Measurements from ENCODE around the gene FOXA2. TPM values are rescaled to one million over a fixed set of nuclear protein-coding genes. Genes with fewer than 3 reads are reported as not detected.
"Not testable (repeated sequence)": the region's sequence is repeated elsewhere in the genome, so short reads cannot be mapped to it uniquely, and the experiment has no call there.

Gene FOXA2
- total RNA-seq, 2 experiments from 2014 or later = not detected

GRCh38 chr20:22601361-22602141, 17.2 kb upstream of the FOXA2 start:
- H3K4me3 Mint-ChIP-seq = no peak overlapping the region
- no peaks in the 10 kb centered on the region for H3K4me1 Mint-ChIP-seq (ENCODE audit: low read depth)
- POLR2A ChIA-PET = no interaction called here
- H3K27ac Mint-ChIP-seq = no peak overlapping the region
- DNase-seq = no peak
- ATAC-seq = no peak
- H3K36me3 Mint-ChIP-seq (ENCODE audit: low read depth) = no peaks in the 10 kb centered on the region
- intact Hi-C loops (cut with micrococcal nuclease) = no loop called here
- CTCF ChIA-PET = no interaction called here
- TF ChIP-seq CTCF (IDR thresholded peaks at IDR 0.05) = no peak
- H3K9me3 Mint-ChIP-seq = no peaks in the 10 kb centered on the region
- no peaks in the 10 kb centered on the region for H3K27me3 Mint-ChIP-seq

GRCh38 chr20:22599258-22599657, 14.9 kb upstream of the FOXA2 start:
- H3K27me3 Mint-ChIP-seq; ATAC-seq; H3K9me3 Mint-ChIP-seq; H3K36me3 Mint-ChIP-seq (ENCODE audit: low read depth); H3K27ac Mint-ChIP-seq; intact Hi-C loops (cut with micrococcal nuclease); H3K4me1 Mint-ChIP-seq (ENCODE audit: low read depth); DNase-seq; POLR2A ChIA-PET; H3K4me3 Mint-ChIP-seq: not testable (repeated sequence)
- CTCF ChIA-PET = interaction anchor here (0.6 kb wide), 1 partner anchor 11 kb away, joined by 3 read pairs; no protein-coding TSS in a partner anchor

GRCh38 chr20:22597303-22597702, 12.9 kb upstream of the FOXA2 start:
- H3K4me1 Mint-ChIP-seq (ENCODE audit: low read depth) = no peaks in the 10 kb centered on the region
- no peak for ATAC-seq
- no peaks in the 10 kb centered on the region for H3K36me3 Mint-ChIP-seq (ENCODE audit: low read depth)
- DNase-seq = no peak
- no peak for TF ChIP-seq CTCF (IDR thresholded peaks at IDR 0.05)
- H3K4me3 Mint-ChIP-seq = no peak overlapping the region
- H3K27ac Mint-ChIP-seq = no peak overlapping the region
- CTCF ChIA-PET = no interaction called here
- POLR2A ChIA-PET = no interaction called here
- intact Hi-C loops (cut with micrococcal nuclease) = no loop called here
- H3K9me3 Mint-ChIP-seq = no peaks in the 10 kb centered on the region
- peaks cover 2% of the 10 kb centered on the region for H3K27me3 Mint-ChIP-seq

GRCh38 chr20:22590662-22591061, 6.3 kb upstream of the FOXA2 start:
- intact Hi-C loops (cut with micrococcal nuclease) = no loop called here
- no peak overlapping the region for H3K4me3 Mint-ChIP-seq
- no peaks in the 10 kb centered on the region for H3K36me3 Mint-ChIP-seq (ENCODE audit: low read depth)
- H3K4me1 Mint-ChIP-seq (ENCODE audit: low read depth) = no peaks in the 10 kb centered on the region
- H3K9me3 Mint-ChIP-seq = peaks cover 1% of the 10 kb centered on the region
- H3K27me3 Mint-ChIP-seq = peaks cover 33% of the 10 kb centered on the region
- POLR2A ChIA-PET = no interaction called here
- TF ChIP-seq CTCF (IDR thresholded peaks at IDR 0.05) = no peak
- H3K27ac Mint-ChIP-seq = no peak overlapping the region
- no peak for DNase-seq
- CTCF ChIA-PET = interaction anchor here (1.1 to 1.8 kb wide), 2 partner anchors 252 to 256 kb away, joined by 4 to 6 read pairs; no protein-coding TSS in a partner anchor
- no peak for ATAC-seq

DNA sequence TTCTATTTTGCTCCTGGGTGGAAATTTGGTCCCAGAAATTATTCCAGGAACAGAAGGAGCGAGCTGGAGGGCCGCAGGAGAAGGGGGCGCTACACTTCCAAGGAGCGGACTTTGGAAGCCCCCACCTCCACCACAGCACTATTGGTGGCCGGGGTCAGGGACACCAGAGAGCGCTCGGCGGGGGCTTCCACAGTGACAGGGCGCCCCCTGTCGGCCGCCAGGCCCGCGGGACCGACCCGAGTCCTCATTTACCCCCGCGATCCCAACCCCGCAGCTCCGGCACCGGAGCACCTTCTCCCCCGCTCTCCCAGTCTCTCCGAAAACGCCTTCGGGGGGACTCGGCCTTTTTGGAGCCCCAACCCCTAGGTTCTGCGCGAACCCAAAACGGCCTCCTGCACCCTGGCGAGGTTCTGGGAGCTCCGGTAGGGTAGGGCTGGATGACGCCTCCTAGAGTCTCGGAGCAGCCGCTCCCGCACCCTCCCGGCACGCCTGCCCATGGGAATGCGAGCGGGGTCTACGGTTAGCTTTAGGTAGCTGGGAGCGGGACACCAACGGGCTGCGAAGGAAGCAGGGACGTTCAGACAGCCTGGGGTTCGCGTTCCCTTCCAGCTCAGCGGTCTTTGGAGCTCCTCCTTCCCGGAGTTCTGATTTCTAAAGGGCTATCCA, 2.4 kb upstream of the FOXA2 start:
- TF ChIP-seq CTCF (IDR thresholded peaks at IDR 0.05) = peak; percentile 47
- intact Hi-C loops (cut with micrococcal nuclease) = loop anchor here (10.0 kb wide), 3 partner anchors 242 to 1072 kb away; partner anchors contain the start of genes NKX2-2 and PAX1
- H3K4me3 Mint-ChIP-seq = no peak overlapping the region
- ChIA-PET POLR2A (no interaction called here), CTCF (interaction anchor here (0.6 to 3.2 kb wide), 11 partner anchors 12 to 326 kb away, joined by 3 to 23 read pairs (median 3); no protein-coding TSS in a partner anchor)
- DNase-seq (peak; percentile 45), ATAC-seq (no peak)
- H3K36me3 Mint-ChIP-seq (ENCODE audit: low read depth) = peaks cover 1% of the 10 kb centered on the region
- no peak overlapping the region for H3K27ac Mint-ChIP-seq
- H3K4me1 Mint-ChIP-seq (ENCODE audit: low read depth) = peaks cover 2% of the 10 kb centered on the region
- H3K27me3 Mint-ChIP-seq = peaks cover 52% of the 10 kb centered on the region
- H3K9me3 Mint-ChIP-seq = peaks cover 1% of the 10 kb centered on the region

Measured in activated CD8-positive, alpha-beta T cell treated with anti-CD3 and anti-CD28 coated beads for 36 hours (primary cell).